Dedifferentiated amniotic fluid mesenchymal stem cell (primary cell): ENCODE results near the gene ZNF217.
"Not testable (repeated sequence)": the region's sequence is repeated elsewhere in the genome, so short reads cannot be mapped to it uniquely, and the experiment has no call there.

Source experiments
- DNase-seq: peaks from one replicate; pipeline ENCODE4 v3.0.0-alpha.2; 2016; ENCODE audit errors: extremely low spot score

The ZNF217 gene

GRCh38 chr20:53598140-53599043, 4.8 kb upstream of the ZNF217 start:
- DNase-seq: no peak

- DNase-seq: no peak
These were observed 4.0 kb upstream of the ZNF217 start for GRCh38 chr20:53597521-53598120.

GRCh38 chr20:53597030-53597482, 3.4 kb upstream of the ZNF217 start:
- no peak for DNase-seq

- DNase-seq: not testable (repeated sequence)
These were observed 2.8 kb upstream of the ZNF217 start for GRCh38 chr20:53596189-53597001.

GRCh38 chr20:53595742-53596141, 2.1 kb upstream of the ZNF217 start:
- not testable (repeated sequence) for DNase-seq

- no peak for DNase-seq
These were observed 1.4 kb upstream of the ZNF217 start for GRCh38 chr20:53595018-53595378.

GRCh38 chr20:53594068-53595017, 704 bp upstream of the ZNF217 start:
- peak; percentile 84 for DNase-seq

- no peak for DNase-seq
These were observed 610 bp downstream of the ZNF217 start for GRCh38 chr20:53592992-53593465.

- DNase-seq: not testable (repeated sequence)
These were observed 1.1 kb downstream of the ZNF217 start for GRCh38 chr20:53592454-53592991.

- not testable (repeated sequence) for DNase-seq
These were observed 1.6 kb downstream of the ZNF217 start for GRCh38 chr20:53591941-53592441.

GRCh38 chr20:53591206-53591741, 2.4 kb downstream of the ZNF217 start:
- DNase-seq: not testable (repeated sequence)

- DNase-seq: not testable (repeated sequence)
These were observed 3.0 kb downstream of the ZNF217 start for GRCh38 chr20:53590608-53591007.

- DNase-seq: not testable (repeated sequence)
These were observed 3.5 kb downstream of the ZNF217 start for GRCh38 chr20:53590122-53590521.

GRCh38 chr20:53589321-53590065, 4.1 kb downstream of the ZNF217 start:
- not testable (repeated sequence) for DNase-seq

GRCh38 chr20:53587157-53587703, 6.4 kb downstream of the ZNF217 start:
- not testable (repeated sequence) for DNase-seq

GRCh38 chr20:53586640-53587039, 7.0 kb downstream of the ZNF217 start:
- no peak for DNase-seq

- not testable (repeated sequence) for DNase-seq
These were observed 7.7 kb downstream of the ZNF217 start for GRCh38 chr20:53585910-53586309.

- not testable (repeated sequence) for DNase-seq
These were observed 8.6 kb downstream of the ZNF217 start for GRCh38 chr20:53585004-53585569.

GRCh38 chr20:53584550-53584913, 9.1 kb downstream of the ZNF217 start:
- DNase-seq: not testable (repeated sequence)
